Endothelial cell of umbilical vein (primary cell): ENCODE data around the gene EPN1. TPM values are rescaled to one million over a fixed set of nuclear protein-coding genes. Genes with fewer than 3 reads are reported as not detected.

Experiments
- BruUV-seq: library from RNA; stranded (reverse); fragments of 400-500 nt; replicated peaks from 2 replicates; lab custom pipeline; 2021; lab: Mats Ljungman, UMichigan
- CTCF ChIA-PET: fragments of 300-600, 350-600 bp; sonication (Branson Sonifier 250); formaldehyde crosslinking; loops from one replicate; lab custom pipeline; 2021; ENCODE audit warnings: antibody characterized with exemption, inconsistent platforms; lab: Charles Lee
- POLR2A ChIA-PET: fragments of 300-600, 350-600 bp; sonication (Branson Sonifier 250); formaldehyde crosslinking; loops from one replicate; lab custom pipeline; 2021; ENCODE audit warnings: antibody characterized with exemption, inconsistent platforms; lab: Charles Lee
- DNase-seq: peaks from one replicate; pipeline ENCODE4 v3.0.0-alpha.2; 2011; ENCODE audit warnings: low read depth, low spot score
- FAIRE-seq: peaks from 2 replicates; lab custom pipeline; 2011; peaks lifted over from hg19 to GRCh38; lab: Jason Lieb, UNC
- H2AFZ ChIP-seq: 2 replicates; pipeline ENCODE4 v1.6.0; 2012; ENCODE audit warnings: low read depth, low read length, control low read depth, inconsistent platforms
- H3K27ac ChIP-seq: 2 replicates; pipeline ENCODE4 v1.5.1; 2011; ENCODE audit warnings: low read depth, mild to moderate bottlenecking, control low read depth, low read length, moderate library complexity; ENCODE audit not compliant: insufficient read depth
- H3K27me3 ChIP-seq, 2 experiments: 2 replicates each; pipeline versions ENCODE4 v1.6.0 to v1.6.1; 2011; ENCODE audit warnings: low read length in 2 of 2, mixed read lengths in 1 of 2; ENCODE audit not compliant: control insufficient read depth in 2 of 2, insufficient read depth in 2 of 2
- H3K36me3 ChIP-seq, 2 experiments: 2 replicates in 1 of 2; 3 replicates in 1 of 2; pipeline ENCODE4 v1.5.1; 2011; ENCODE audit warnings: low read length in 2 of 2, mild to moderate bottlenecking in 1 of 2, moderate library complexity in 1 of 2; ENCODE audit not compliant: control insufficient read depth in 2 of 2, insufficient read depth in 2 of 2; ENCODE audit errors: extremely low read depth in 1 of 2
- H3K4me1 ChIP-seq: 3 replicates; pipeline ENCODE4 v1.5.1; 2011; ENCODE audit warnings: mild to moderate bottlenecking, low read length; ENCODE audit not compliant: control insufficient read depth, insufficient read depth; ENCODE audit errors: extremely low read depth
- H3K4me2 ChIP-seq: 2 replicates; pipeline ENCODE4 v1.6.1; 2011; ENCODE audit warnings: low read length, control low read depth, mixed read lengths; ENCODE audit not compliant: insufficient read depth
- H3K4me3 ChIP-seq, 3 experiments: fragments of 200-600 bp in 1 of 3; sonication (generic), shearing (Covaris generic) in 1 of 3; replicated peaks in 1 of 3; 2 replicates each; pipeline ENCODE4 v1.5.1; 2011 to 2016; ENCODE audit warnings: control low read depth in 3 of 3, low read length in 3 of 3, mild to moderate bottlenecking in 2 of 3, inconsistent platforms in 1 of 3, low read depth in 1 of 3, moderate library complexity in 1 of 3; ENCODE audit not compliant: insufficient read depth in 1 of 3
- H3K79me2 ChIP-seq: 2 replicates; pipeline ENCODE4 v1.6.0; 2012; ENCODE audit warnings: low read length, inconsistent platforms; ENCODE audit not compliant: control insufficient read depth, insufficient read depth
- H3K9ac ChIP-seq: replicated peaks from 2 replicates; pipeline ENCODE3; 2011; ENCODE audit warnings: low read length, control low read depth; ENCODE audit not compliant: insufficient read depth; ENCODE audit errors: extremely low read depth
- H3K9me1 ChIP-seq: replicated peaks from 3 replicates; pipeline ENCODE4 v1.6.0; 2011; ENCODE audit warnings: mild to moderate bottlenecking, low read length; ENCODE audit not compliant: control insufficient read depth, insufficient read depth; ENCODE audit errors: extremely low read depth
- H3K9me3 ChIP-seq: replicated peaks from 2 replicates; pipeline ENCODE4 v1.5.1; 2012; ENCODE audit warnings: low read length, inconsistent platforms; ENCODE audit not compliant: control insufficient read depth, insufficient read depth
- H4K20me1 ChIP-seq: replicated peaks from 2 replicates; pipeline ENCODE3; 2011; ENCODE audit warnings: mild to moderate bottlenecking, low read length; ENCODE audit not compliant: control insufficient read depth, insufficient read depth; ENCODE audit errors: extremely low read depth
- EZH2 ChIP-seq: IDR thresholded peaks from 2 replicates; pipeline ENCODE4 v1.6.1; 2012; ENCODE audit warnings: borderline replicate concordance, low read depth, mild to moderate bottlenecking, moderate library complexity, low read length, inconsistent platforms; ENCODE audit not compliant: severe bottlenecking
- FOS ChIP-seq: IDR thresholded peaks from 2 replicates; pipeline ENCODE4 v1.6.1; 2011; ENCODE audit warnings: mild to moderate bottlenecking, low read length, moderate library complexity, borderline replicate concordance; ENCODE audit not compliant: insufficient read depth
- GATA2 ChIP-seq: IDR thresholded peaks from 2 replicates; pipeline ENCODE4 v1.7.0; 2011; ENCODE audit warnings: low read depth, mild to moderate bottlenecking, moderate library complexity, mixed read lengths, low read length; ENCODE audit not compliant: insufficient read length, insufficient read depth
- JUN ChIP-seq: IDR thresholded peaks from 2 replicates; pipeline ENCODE4 v1.6.1; 2011; ENCODE audit warnings: borderline replicate concordance, low read depth; ENCODE audit not compliant: insufficient read length, insufficient read depth
- MYC ChIP-seq: IDR thresholded peaks from one replicate; pipeline ENCODE4 v1.6.1; 2011; ENCODE audit warnings: mild to moderate bottlenecking, low read depth, low read length
- POLR2A ChIP-seq: IDR thresholded peaks from 2 replicates; pipeline ENCODE4 v1.6.1; 2012; ENCODE audit warnings: low read depth, mild to moderate bottlenecking, control low read depth, low read length
- POLR2AphosphoS5 ChIP-seq: IDR thresholded peaks from 2 replicates; pipeline ENCODE4 v1.6.1; 2012; ENCODE audit warnings: low read depth, mild to moderate bottlenecking, control low read depth, low read length, moderate library complexity; ENCODE audit not compliant: insufficient read depth
- dilution Hi-C: fragments of 300-500 bp; cut with MboI; formaldehyde crosslinking; loops from one replicate; pipeline ENCODE4 v1.15.0; 2019; ENCODE audit warnings: low sequenced_read_pairs; ENCODE audit not compliant: extremely low pct_ligation_motif_present
- intact Hi-C: fragments of 100-400 bp; cut with micrococcal nuclease; formaldehyde crosslinking; loops from one replicate; pipeline ENCODE4 v1.10.0; 2022
- polyA plus RNA-seq, 4 experiments: library from polyadenylated mRNA; depleted of rRNA in 3 of 4; stranded (reverse) in 3 of 4; unstranded in 1 of 4; fragments of >200 nt; gene quantifications; 2 replicates each; pipeline versions ENCODE4 v1.2.1 to v1.2.3, GENCODE V29; 2011 to 2012; ENCODE audit warnings: missing spikeins in 1 of 4
- total RNA-seq: library from RNA; stranded (reverse); gene quantifications from 2 replicates; pipeline ENCODE4 v1.2.3, GENCODE V29; 2021
- TF ChIP-seq, protein P1 (sequence below), 2 donors: IDR thresholded peaks; 1 replicate in 1 of 2; 2 replicates in 1 of 2; pipeline ENCODE4 v1.5.1; 2011; ENCODE audit warnings: low read length in 2 of 2, mild to moderate bottlenecking in 2 of 2, moderate library complexity in 2 of 2, control low read depth in 1 of 2, inconsistent platforms in 1 of 2, low read depth in 1 of 2; ENCODE audit not compliant: insufficient read depth in 1 of 2; ENCODE audit errors: extremely low read depth in 1 of 2
- TF ChIP-seq, protein P2 (sequence below): IDR thresholded peaks from 2 replicates; pipeline ENCODE4 v1.6.1; 2011; ENCODE audit not compliant: insufficient read depth, insufficient read length

Gene EPN1
- total and polyA plus RNA-seq, 2 donors (not counting 3 experiments of a cell fraction or from before 2014, with no cell fraction given): 87.2 to 138 TPM

DNA sequence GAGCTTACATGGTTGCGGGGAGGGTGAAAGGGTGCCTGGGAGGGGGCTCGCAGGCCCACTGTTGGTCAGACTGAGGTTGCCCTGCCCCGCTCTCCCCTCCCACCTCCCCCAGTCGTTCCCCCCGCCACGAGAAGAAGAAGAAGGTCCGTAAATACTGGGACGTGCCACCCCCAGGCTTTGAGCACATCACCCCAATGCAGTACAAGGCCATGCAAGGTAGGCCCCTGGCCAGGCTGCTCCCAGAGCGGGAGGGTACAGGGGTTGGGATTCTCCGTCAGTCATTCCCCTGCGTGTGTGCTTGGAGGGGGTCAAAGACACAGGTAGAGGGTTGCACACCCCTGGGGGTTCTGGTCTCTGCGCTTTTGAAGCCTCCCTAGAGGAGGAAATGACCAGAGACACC, 14.6 kb upstream of the EPN1 start:
- no peak for FAIRE-seq
- H3K27ac ChIP-seq: no peak overlapping the region
- peaks cover 12% of the 10 kb centered on the region for H4K20me1 ChIP-seq
- dilution Hi-C loops (no loop called here), intact Hi-C loops (no loop called here)
- H2AFZ ChIP-seq: no peak overlapping the region
- H3K36me3 ChIP-seq: peaks cover 14 to 51% of the 10 kb centered on the region in 2 experiments
- H3K79me2 ChIP-seq: peaks cover 96% of the 10 kb centered on the region
- peaks cover 25% of the 10 kb centered on the region for H3K4me1 ChIP-seq
- ChIA-PET POLR2A (no interaction called here), CTCF (interaction anchor here (1.1 kb wide), 1 partner anchor 11 kb away, joined by 6 read pairs; no protein-coding TSS in a partner anchor)
- no peak overlapping the region for H3K4me2 ChIP-seq
- BruUV-seq: no TSS peak
- no peak overlapping the region for H3K4me3 ChIP-seq
- no peak for DNase-seq
- TF ChIP-seq JUN (no peak), GATA2 (no peak), POLR2A (no peak), POLR2AphosphoS5 (no peak), MYC (no peak), FOS (no peak), EZH2 (no peak)
- TF ChIP-seq, protein P1, sequence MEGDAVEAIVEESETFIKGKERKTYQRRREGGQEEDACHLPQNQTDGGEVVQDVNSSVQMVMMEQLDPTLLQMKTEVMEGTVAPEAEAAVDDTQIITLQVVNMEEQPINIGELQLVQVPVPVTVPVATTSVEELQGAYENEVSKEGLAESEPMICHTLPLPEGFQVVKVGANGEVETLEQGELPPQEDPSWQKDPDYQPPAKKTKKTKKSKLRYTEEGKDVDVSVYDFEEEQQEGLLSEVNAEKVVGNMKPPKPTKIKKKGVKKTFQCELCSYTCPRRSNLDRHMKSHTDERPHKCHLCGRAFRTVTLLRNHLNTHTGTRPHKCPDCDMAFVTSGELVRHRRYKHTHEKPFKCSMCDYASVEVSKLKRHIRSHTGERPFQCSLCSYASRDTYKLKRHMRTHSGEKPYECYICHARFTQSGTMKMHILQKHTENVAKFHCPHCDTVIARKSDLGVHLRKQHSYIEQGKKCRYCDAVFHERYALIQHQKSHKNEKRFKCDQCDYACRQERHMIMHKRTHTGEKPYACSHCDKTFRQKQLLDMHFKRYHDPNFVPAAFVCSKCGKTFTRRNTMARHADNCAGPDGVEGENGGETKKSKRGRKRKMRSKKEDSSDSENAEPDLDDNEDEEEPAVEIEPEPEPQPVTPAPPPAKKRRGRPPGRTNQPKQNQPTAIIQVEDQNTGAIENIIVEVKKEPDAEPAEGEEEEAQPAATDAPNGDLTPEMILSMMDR (IDR thresholded peaks at IDR 0.05; ENCODE audit: extremely low read depth in 1 of 2, insufficient read depth in 1 of 2, low read depth in 1 of 2, low read length in 2 of 2): no peak
- TF ChIP-seq, protein P2, sequence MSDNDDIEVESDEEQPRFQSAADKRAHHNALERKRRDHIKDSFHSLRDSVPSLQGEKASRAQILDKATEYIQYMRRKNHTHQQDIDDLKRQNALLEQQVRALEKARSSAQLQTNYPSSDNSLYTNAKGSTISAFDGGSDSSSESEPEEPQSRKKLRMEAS: no peak
- no peaks in the 10 kb centered on the region for H3K27me3 ChIP-seq
- H3K9me1 ChIP-seq: no peaks in the 10 kb centered on the region
- H3K9me3 ChIP-seq: no peaks in the 10 kb centered on the region
- H3K9ac ChIP-seq: no peak overlapping the region
